Stimulated activated CD4-positive, alpha-beta T cell treated with anti-CD3 and anti-CD28 coated beads, Interleukin-4, amount 100 ng/mL, for 4 hours (primary cell): ENCODE data around the gene TPX2.
A peak's percentile ranks its signal among the peaks of the same experiment; 100 is the strongest.

Experiments used
- DNase-seq, 2 experiments: peaks; one replicate each; pipeline ENCODE4 v3.0.0-alpha.2; 2020

The TPX2 gene

GRCh38 chr20:31707258-31707615 lies 31.9 kb upstream of the TPX2 start:
- DNase-seq = no peak

GRCh38 chr20:31707994-31708735 lies 30.9 kb upstream of the TPX2 start:
- no peak for DNase-seq

- DNase-seq = no peak
Observed at GRCh38 chr20:31708736-31709534, 30.2 kb upstream of the TPX2 start.

DNA sequence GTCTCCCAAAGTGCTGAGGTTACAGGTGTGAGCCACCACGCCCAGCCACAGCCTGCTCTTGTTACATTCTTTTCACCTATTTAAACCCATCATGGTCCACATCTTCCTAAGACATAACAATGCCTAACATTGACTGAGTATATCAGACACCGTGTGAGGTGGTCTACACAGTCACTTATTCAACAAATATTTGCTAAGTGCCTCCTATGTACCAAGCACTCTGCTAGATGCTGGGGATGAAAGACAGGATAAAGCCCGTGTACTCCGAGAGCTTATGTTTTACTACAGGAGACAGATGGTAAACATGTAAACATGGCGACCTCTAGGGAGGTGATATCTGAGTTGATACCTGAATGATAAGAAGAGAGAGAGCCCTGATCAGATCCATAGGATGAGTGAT lies 29.2 kb upstream of the TPX2 start:
- DNase-seq = no peak

GRCh38 chr20:31710423-31711108 lies 28.5 kb upstream of the TPX2 start:
- DNase-seq = no peak

- DNase-seq = no peak
Observed at GRCh38 chr20:31711179-31712111, 27.6 kb upstream of the TPX2 start.

DNA sequence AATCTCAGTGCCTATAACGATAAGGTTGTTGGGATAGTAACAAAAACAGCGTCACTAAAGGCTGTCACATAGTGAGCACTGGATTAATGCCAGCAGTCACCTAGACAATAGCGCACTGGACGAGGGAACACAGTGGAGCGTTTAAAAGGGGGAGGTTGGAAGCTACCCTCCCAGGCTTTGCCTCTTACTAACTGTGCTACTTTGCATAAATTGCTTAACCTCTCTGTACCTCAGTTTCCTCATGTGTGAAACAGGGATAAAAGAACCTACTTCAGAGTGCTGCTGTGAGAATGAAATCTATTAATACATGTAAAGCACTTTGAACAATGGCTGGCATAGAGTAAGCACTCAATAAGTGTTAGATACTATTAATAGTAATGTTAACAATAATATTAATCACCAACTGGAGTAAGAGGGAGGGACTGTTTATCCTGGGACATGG lies 27.0 kb upstream of the TPX2 start:
- DNase-seq = no peak

DNA sequence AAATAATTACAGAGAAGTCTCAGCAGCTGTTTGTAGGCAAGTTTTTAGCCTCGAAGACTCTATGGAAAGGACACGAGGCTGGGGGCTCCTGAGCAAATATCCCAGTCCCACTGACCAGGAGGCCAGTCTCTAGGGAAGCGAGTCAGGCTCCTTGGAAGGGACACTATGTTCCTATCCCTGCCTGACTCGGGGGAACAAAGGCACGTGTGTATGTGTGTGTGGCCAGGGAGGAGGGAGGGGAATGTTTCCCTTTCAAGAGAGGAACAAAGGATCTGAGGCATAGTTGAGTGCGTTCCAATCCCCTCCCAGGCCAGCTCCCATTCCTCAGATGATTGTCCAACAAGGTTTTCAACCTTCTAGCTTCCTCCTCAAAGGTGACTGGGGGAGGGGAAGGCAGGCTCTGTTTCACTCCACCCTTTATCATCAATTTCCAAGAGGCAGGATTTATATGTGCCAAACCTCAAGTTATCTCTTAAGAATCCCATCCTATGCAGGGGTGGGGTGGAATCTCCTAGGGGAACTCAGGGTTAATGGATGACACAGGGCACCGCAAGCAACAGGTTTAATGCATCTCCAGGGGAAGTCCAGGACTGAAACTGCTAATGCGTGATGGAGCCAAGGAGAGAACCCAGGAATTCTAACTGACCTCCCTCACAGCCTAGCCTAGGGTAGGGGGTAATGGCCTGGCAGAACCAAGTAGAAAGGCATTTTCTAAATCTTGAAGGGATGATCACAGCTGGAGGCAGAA lies 26.4 kb upstream of the TPX2 start:
- no peak for DNase-seq

- no peak for DNase-seq
Observed at GRCh38 chr20:31713312-31714273, 25.5 kb upstream of the TPX2 start.

DNA sequence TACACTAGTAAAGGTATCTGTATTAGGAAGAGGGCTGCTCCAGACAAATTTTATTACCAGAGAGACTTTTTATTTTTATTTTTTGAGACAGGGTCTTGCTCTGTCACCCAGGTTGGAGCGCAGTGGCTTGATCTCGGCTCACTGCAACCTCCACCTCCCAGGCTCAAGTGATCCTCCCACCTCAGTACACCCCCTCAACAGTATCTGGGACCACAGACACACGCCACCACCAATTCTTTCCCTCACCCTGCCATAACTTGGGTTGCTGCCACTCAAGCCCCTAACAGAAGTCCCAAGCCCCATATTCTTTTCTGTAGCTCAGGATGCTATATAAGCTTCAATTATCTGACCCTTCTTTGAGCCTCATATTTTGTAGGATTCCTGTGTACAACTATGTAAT lies 23.3 kb upstream of the TPX2 start:
- DNase-seq = no peak

DNA sequence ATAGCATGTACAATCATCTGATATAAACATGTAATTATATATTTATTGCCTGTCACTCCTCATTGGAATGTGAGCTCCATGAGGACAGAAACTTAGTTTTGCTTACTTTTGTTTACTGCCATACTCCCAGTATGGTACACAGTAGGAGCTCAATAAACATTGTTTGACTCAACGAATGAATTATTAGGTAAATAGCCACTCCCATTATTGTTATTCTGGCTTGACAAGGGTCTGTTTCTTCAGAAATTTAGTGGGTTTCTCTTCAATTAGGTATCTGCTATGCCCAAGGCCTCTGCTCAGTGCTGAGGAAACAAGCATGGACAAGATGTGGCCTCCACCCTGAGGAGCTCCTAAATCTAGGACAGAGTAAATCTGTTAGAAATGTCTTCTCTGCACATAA lies 22.7 kb upstream of the TPX2 start:
- no peak for DNase-seq

DNA sequence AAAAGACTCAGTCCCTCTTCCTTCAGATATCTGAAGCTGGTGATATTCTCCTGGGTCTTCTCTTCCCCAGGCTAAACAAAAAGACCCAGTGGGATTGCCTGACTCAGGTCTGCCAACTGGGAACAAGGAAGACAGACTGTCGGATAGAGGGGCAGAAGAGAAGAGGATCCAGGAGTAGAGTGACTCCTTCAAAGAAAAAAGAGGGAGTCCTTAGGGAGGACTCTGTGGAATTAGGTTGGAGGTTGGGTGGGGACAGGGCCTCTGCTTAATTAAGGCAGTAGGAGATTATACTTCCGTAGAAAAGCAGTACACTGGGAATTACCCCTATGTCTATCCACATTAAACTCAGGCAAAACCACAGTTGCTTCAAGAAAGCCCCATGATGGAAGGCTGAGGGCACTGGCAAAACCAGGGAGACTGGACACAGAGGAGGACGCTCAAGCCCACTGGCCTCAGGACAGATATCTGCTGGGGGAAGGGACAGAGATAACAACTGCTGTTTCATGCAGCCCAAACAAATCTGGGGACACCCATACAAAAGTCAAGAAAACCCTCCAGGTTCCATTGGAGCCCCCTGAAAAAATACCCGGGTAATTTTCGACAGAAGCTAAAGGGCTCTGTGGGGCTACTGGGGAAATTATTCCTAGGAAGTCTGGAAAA lies 22.1 kb upstream of the TPX2 start:
- no peak for DNase-seq

- DNase-seq = peak in 1 of 2 experiments; percentile 52
Observed at GRCh38 chr20:31717478-31718201, 21.4 kb upstream of the TPX2 start.

DNA sequence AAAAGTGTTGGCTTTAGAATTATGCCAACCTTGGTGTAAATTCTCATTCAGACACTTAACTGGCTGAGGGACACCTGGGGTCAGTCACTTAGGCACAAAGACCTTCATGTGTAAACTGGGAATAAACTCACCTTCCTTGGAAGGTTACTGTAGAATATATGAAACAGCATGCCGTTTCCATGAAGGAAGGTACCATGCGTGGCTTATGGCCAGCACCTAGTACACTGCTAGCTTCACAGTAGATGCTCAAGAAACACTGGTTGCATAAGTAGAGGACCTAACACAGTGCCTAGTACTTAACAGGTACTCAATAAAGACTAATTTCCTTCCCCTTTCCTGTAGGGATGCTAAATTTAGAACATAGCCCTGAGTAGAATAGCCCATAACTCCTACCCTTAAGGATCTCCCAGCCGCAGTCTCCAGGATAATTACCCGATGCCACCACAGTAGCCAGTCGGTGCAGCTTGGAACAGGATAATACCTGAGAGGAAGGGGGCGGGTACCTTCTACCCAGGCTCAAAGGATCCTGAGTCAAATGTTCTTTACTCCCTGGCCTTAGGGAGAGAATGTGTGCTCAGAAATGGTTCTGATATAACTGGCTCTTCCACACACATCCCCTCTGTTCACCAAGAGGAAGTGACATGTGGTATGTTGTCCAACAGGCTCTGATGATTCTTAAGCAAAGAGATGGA lies 20.0 kb upstream of the TPX2 start:
- no peak for DNase-seq

GRCh38 chr20:31719644-31720485 lies 19.2 kb upstream of the TPX2 start:
- no peak for DNase-seq

DNA sequence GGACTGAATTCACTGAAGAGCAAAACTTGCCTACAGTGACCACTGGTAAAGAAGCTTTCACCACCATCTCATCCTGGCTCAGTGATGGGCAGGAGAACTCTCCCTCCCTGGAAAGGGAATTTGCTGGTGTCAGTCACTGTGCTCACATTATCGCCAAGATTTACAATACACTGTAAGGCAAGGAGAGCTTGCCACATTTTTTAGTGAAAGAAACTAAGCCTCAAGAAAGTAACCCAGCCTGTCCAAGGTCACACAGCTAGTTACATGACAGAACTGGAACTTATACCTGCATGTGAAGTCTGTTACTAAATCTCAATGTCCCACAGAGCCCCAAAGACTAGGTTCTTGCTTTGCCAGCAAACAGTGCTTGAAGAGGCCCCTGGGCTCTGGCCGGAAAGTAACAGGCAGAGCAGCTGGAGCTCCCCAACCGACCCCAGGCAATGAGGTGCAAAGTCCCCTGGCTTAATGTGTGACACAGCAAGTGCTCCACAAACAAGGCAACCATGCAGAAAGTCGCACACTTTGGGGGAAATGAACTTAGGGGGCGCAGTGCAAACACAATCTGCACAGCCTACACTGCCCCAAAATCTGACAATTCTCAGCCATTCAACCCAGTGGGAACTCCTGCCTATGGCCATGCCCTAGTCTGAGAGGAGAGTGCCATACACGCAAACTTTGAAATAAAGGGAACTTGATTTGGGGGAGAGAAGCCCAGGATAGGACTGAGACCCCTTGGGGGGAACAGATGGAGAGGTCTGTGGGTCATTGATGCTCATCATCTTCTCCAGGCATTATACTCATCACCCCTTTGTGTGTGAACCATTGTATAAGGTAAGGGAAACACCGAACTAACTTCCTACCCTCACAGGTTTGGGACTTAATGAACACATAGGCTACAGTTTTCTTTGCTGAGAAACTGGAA lies 18.3 kb upstream of the TPX2 start:
- DNase-seq = no peak
